AG09319 (cell line): Measurements from ENCODE around the gene C5orf63.
"Not testable (repeated sequence)": the region's sequence is repeated elsewhere in the genome, so short reads cannot be mapped to it uniquely, and the experiment has no call there.

Source experiments
- DNase-seq: peaks from one replicate; pipeline ENCODE4 v3.0.0-alpha.2; 2010; ENCODE audit warnings: low read depth; ENCODE audit errors: extremely low read depth
- TF ChIP-seq, protein P1 (sequence below): IDR thresholded peaks from 2 replicates; pipeline ENCODE4 v1.5.1; 2011; ENCODE audit warnings: low read depth, mild to moderate bottlenecking, inconsistent platforms, low read length, moderate library complexity

The C5orf63 gene

DNA sequence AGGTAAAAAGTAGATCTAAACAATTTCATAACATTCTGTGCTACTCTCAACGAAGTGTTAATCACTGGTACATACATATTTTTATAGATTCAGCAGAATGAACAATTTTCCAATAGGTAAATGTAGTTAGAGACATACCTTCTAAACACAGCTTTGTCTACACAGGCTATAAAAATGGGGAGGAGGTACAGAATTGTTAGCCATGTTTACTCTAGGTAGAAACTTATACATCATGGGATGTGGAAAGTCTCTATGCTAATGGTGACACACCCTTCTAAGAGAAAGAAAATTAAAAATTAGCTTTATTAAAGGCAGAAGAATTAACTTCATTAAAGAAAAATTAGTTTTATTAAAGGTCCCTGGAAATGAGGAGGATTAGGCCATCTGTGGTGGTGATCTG, 11.8 kb downstream of the C5orf63 start:
- TF ChIP-seq, protein P1, sequence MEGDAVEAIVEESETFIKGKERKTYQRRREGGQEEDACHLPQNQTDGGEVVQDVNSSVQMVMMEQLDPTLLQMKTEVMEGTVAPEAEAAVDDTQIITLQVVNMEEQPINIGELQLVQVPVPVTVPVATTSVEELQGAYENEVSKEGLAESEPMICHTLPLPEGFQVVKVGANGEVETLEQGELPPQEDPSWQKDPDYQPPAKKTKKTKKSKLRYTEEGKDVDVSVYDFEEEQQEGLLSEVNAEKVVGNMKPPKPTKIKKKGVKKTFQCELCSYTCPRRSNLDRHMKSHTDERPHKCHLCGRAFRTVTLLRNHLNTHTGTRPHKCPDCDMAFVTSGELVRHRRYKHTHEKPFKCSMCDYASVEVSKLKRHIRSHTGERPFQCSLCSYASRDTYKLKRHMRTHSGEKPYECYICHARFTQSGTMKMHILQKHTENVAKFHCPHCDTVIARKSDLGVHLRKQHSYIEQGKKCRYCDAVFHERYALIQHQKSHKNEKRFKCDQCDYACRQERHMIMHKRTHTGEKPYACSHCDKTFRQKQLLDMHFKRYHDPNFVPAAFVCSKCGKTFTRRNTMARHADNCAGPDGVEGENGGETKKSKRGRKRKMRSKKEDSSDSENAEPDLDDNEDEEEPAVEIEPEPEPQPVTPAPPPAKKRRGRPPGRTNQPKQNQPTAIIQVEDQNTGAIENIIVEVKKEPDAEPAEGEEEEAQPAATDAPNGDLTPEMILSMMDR, result no peak
- DNase-seq, result no peak

DNA sequence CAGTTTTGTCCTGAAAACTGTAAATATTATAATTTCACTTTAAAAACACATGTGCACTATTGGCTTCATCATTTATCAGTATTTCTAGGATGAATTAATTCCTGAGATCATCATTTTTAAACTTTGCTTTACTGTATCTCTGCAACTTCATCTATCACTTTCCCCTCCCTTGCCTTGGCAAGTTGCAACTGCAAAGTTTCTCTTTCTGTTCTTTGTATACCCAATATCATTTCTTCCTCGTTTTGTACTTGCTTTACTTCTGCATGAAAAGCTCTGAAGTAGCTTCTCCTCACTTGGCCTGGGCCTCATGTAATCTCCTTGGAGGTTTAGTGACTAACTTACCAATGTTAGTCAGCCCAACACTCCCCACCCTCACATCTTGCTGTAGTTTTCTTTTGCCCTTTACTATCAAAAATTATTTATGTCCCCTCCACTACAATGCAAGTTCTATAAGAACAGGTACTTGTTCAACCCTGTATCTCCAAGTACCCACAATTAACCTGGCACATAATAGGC, 12.8 kb downstream of the C5orf63 start:
- DNase-seq, result no peak

DNA sequence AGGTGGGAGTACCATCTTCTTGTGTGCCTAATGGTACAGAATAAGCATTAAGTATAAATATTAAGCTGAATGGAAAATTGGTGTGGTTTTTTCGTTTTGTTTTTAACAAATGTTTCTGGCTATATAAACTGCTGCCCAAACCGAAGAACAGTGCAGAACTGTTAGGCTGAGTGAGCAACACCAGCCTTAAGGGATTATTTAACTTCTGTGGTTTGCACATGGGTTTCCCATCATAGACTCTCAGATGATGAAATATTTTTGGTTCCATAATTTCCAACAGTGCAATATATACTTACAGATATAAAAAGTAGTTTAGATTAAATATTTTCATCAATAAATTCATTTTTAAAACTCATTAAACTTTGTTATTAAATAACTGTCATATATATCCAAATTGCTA, 16.4 kb downstream of the C5orf63 start:
- TF ChIP-seq, protein P1, result no peak
- DNase-seq, result no peak

More for the DNA sequence above, 12.8 kb downstream of the C5orf63 start:
- TF ChIP-seq, protein P1, result no peak

DNA sequence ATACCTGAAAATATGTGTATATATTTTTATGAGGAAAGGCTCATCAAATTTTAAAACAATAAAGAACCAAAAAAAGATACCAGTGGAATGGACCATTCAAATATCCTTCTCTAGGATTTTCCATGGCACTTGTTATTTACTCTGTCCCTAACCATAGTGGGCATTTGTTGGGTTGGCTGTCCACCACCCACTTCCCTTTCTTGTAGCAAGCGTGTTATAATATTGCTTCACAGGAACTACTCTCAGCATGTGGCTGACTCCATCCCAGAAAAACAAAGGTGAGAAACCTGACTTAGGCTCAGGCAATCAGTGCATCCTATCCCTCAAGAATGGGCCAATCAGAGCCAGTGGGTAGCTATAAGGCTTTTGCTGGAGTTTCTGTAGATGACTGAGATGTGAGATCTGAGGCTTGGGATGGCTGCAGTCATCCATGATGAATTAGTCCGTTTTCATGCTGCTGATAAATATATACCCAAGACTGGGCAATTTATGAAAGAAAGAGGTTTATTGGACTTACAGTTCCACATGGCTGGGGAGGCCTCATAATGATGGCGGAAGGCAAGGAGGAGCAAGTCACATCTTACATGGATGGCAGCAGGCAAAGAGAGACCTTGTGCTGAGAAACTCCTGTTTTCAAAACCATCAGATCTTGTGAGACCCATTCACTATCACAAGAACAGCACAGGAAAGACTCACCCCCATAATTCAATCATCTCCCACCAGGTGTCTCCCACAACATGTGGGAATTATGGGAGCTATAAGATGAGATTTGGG, 17.2 kb downstream of the C5orf63 start:
- TF ChIP-seq, protein P1, result no peak
- no peak for DNase-seq

DNA sequence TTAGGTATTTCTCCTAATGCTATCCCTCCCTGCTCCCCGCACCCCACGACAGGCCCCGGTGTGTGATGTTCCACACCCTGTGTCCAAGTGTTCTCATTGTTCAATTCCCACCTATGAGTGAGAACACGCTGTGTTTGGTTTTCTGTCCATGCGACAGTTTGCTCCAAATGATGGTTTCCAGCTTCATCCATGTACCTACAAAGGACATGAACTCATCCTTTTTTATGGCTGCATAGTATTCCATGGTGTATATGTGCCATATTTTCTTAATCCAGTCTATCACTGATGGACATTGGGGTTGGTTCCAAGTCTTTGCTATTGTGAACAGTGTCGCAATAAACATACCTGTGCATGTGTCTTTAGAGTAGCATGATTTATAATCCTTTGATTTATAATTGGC, 19.8 kb downstream of the C5orf63 start:
- DNase-seq, result not testable (repeated sequence)

DNA sequence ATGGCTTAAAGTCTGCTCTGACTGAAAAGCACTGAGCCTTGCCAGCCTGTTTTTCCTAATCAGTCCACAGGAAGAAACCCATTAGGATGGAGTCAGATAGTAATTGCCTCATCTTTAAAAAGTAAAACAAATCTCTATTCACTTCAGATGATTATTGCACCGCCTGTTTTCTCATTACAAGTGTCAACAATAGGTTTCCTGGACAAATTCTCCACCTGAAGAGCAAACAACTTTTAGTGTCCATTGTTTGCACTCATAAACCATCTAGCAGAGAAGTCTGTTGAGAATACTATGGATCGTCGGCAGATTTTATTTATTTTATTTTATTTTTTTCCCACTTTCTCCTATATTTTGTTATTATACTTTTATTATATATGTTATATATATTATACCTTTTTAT, 20.3 kb downstream of the C5orf63 start:
- TF ChIP-seq, protein P1, result no peak
- DNase-seq, result no peak

DNA sequence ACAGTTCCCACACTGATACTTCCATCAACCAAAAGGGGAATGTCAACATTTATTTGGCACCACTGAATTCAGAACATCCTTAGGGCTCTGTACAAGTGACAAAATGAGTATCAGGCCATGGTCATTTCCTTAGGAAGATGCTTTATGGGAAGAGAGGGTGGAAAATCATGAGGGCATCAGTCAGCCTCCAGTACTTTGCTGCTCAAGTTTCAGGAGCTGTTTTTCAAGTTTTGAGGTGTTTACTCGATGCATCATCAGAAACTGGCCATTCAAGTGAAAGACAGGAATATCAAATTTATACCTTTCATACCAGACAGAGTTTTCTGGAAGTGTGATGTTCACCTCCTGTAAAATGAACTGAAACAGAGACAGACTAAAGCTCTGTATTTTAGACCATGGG, 21.7 kb downstream of the C5orf63 start:
- TF ChIP-seq, protein P1, result no peak
- no peak for DNase-seq
